ENCODE data around the gene KLHL10. TPM values are rescaled to one million over a fixed set of nuclear protein-coding genes. Genes with fewer than 3 reads are reported as not detected.

Gene KLHL10
- total and polyA plus RNA-seq, 2 of the 13 experiments (the other 11 are each of a cell fraction or from before 2014, with no cell fraction given), result 0.04 to 0.08 TPM

- TF ChIP-seq ZNF331 (CRISPR knock-in tag; IDR thresholded peaks at IDR 0.05), result no peak; the same call in 1 of the 2 replicates
- TF ChIP-seq MAFG (CRISPR knock-in tag; IDR thresholded peaks at IDR 0.05), result no peak
- TF ChIP-seq HMG20B (CRISPR knock-in tag; conservative IDR thresholded peaks at IDR 0.05), result no peak
- TF ChIP-seq ZBTB1 (CRISPR knock-in tag; IDR thresholded peaks at IDR 0.05; ENCODE audit: borderline replicate concordance), result no peak
- peak; percentile 72 for TF ChIP-seq ZBTB7B (CRISPR knock-in tag; IDR thresholded peaks at IDR 0.05)
- no peak for TF ChIP-seq ZBTB25 (CRISPR knock-in tag; IDR thresholded peaks at IDR 0.05)
- TF ChIP-seq JUND (CRISPR knock-in tag; IDR thresholded peaks at IDR 0.05), result no peak
- no peak for TF ChIP-seq MTA3 (CRISPR knock-in tag; IDR thresholded peaks at IDR 0.05)
- TF ChIP-seq SCMH1 (CRISPR knock-in tag; IDR thresholded peaks at IDR 0.05; ENCODE audit: borderline replicate concordance), result no peak
- no peak for TF ChIP-seq SRSF9 (IDR thresholded peaks at IDR 0.05; ENCODE audit: borderline replicate concordance, insufficient read depth, low read depth, low read length, poor library complexity, severe bottlenecking)
- no peak for TF ChIP-seq HDAC6 (IDR thresholded peaks at IDR 0.05; ENCODE audit: low read depth, low read length)
- TF ChIP-seq ZFP91 (CRISPR knock-in tag; IDR thresholded peaks at IDR 0.05; ENCODE audit: borderline replicate concordance), result peak; percentile 81; the same call in 1 of the 2 replicates
- no peak for TF ChIP-seq ZNF30 (CRISPR knock-in tag; IDR thresholded peaks at IDR 0.05)
- TF ChIP-seq DNMT3B (CRISPR knock-in tag; conservative IDR thresholded peaks at IDR 0.05), result no peak
- TF ChIP-seq KLF6 (CRISPR knock-in tag; IDR thresholded peaks at IDR 0.05), result peak; percentile 72
- TF ChIP-seq ZBTB42 (CRISPR knock-in tag; IDR thresholded peaks at IDR 0.05), result 0 out of 2 replicates have a peak, but pooled peaks have one; percentile 66
- no peak for TF ChIP-seq JARID2 (CRISPR knock-in tag; IDR thresholded peaks at IDR 0.05; ENCODE audit: insufficient replicate concordance)
- 0 out of 2 replicates have a peak, but pooled peaks have one; percentile 5 for TF ChIP-seq RARA (CRISPR knock-in tag; IDR thresholded peaks at IDR 0.05)
- TF ChIP-seq HNF4A (CRISPR knock-in tag; IDR thresholded peaks at IDR 0.05), result no peak
- no peak; the same call in 1 of the 2 replicates for TF ChIP-seq ZNF556 (CRISPR knock-in tag; IDR thresholded peaks at IDR 0.05; ENCODE audit: borderline replicate concordance)
- TF ChIP-seq SP1 (IDR thresholded peaks at IDR 0.05), result no peak
- peak; percentile 27; the same call in 1 of the 2 replicates for TF ChIP-seq SP1 (CRISPR knock-in tag; IDR thresholded peaks at IDR 0.05)
- no peak; the same call in 1 of the 2 replicates for TF ChIP-seq ZSCAN5A (CRISPR knock-in tag; IDR thresholded peaks at IDR 0.05; ENCODE audit: borderline replicate concordance)
- TF ChIP-seq IKZF1 (IDR thresholded peaks at IDR 0.05), result no peak
- TF ChIP-seq HOXA7 (CRISPR knock-in tag; IDR thresholded peaks at IDR 0.05), result no peak
- no peak for TF ChIP-seq ZFP36L1 (CRISPR knock-in tag; IDR thresholded peaks at IDR 0.05)
- TF ChIP-seq ZC3H4 (CRISPR knock-in tag; IDR thresholded peaks at IDR 0.05; ENCODE audit: borderline replicate concordance), result no peak
Observed at GRCh38 chr17:41835800-41836549, 1.6 kb upstream of the KLHL10 start, which contains the start of gene NT5C3B (continued).
